IPS-NIHi11 (cell line): ENCODE data around the gene REV3L.
"Not testable (repeated sequence)": the region's sequence is repeated elsewhere in the genome, so short reads cannot be mapped to it uniquely, and the experiment has no call there.

Experiments
- DNase-seq: peaks from one replicate; pipeline ENCODE4 v3.0.0; 2012; ENCODE audit warnings: mixed read lengths, low spot score

Gene REV3L

GRCh38 chr6:111492499-111492898, 9.5 kb upstream of the REV3L start:
- no peak for DNase-seq

GRCh38 chr6:111490067-111490466, 7.0 kb upstream of the REV3L start:
- no peak for DNase-seq

- DNase-seq: no peak
Measured at GRCh38 chr6:111487661-111488060, 4.6 kb upstream of the REV3L start.

GRCh38 chr6:111486921-111487320, 3.9 kb upstream of the REV3L start:
- DNase-seq: no peak

GRCh38 chr6:111486475-111486874, 3.5 kb upstream of the REV3L start:
- DNase-seq: no peak

- DNase-seq: no peak
Measured at GRCh38 chr6:111485342-111485741, 2.3 kb upstream of the REV3L start.

GRCh38 chr6:111484633-111484930, 1.6 kb upstream of the REV3L start:
- no peak for DNase-seq

GRCh38 chr6:111483736-111484632, 966 bp upstream of the REV3L start:
- DNase-seq: peak; percentile 88

GRCh38 chr6:111482188-111482958, 645 bp downstream of the REV3L start:
- DNase-seq: peak; percentile 33

- no peak for DNase-seq
Measured at GRCh38 chr6:111481836-111482187, 1.2 kb downstream of the REV3L start.

- no peak for DNase-seq
Measured at GRCh38 chr6:111480988-111481822, 1.8 kb downstream of the REV3L start.

GRCh38 chr6:111478749-111479148, 4.3 kb downstream of the REV3L start:
- peak; percentile 28 for DNase-seq

- no peak for DNase-seq
Measured at GRCh38 chr6:111478064-111478476, 4.9 kb downstream of the REV3L start.

GRCh38 chr6:111477481-111477938, 5.5 kb downstream of the REV3L start:
- no peak for DNase-seq

GRCh38 chr6:111476061-111476460, 7.0 kb downstream of the REV3L start:
- DNase-seq: not testable (repeated sequence)

GRCh38 chr6:111474771-111475170, 8.2 kb downstream of the REV3L start:
- no peak for DNase-seq

GRCh38 chr6:111474106-111474505, 8.9 kb downstream of the REV3L start:
- DNase-seq: no peak

GRCh38 chr6:111472933-111473435, 10.0 kb downstream of the REV3L start:
- no peak for DNase-seq

- DNase-seq: no peak
Measured at GRCh38 chr6:111471958-111472357, 11.1 kb downstream of the REV3L start.

- no peak for DNase-seq
Measured at GRCh38 chr6:111471533-111471932, 11.5 kb downstream of the REV3L start.

- no peak for DNase-seq
Measured at GRCh38 chr6:111470991-111471390, 12.0 kb downstream of the REV3L start.

- DNase-seq: no peak
Measured at GRCh38 chr6:111469543-111469942, 13.5 kb downstream of the REV3L start.
